Measurements from ENCODE around the gene RAI14. TPM values are rescaled to one million over a fixed set of nuclear protein-coding genes. Genes with fewer than 3 reads are reported as not detected.
A peak's percentile ranks its signal among the peaks of the same experiment; 100 is the strongest.
"Not testable (repeated sequence)": the region's sequence is repeated elsewhere in the genome, so short reads cannot be mapped to it uniquely, and the experiment has no call there.

The RAI14 gene
- total RNA-seq, 1 experiment from 2014 or later, result 23.6 TPM

DNA sequence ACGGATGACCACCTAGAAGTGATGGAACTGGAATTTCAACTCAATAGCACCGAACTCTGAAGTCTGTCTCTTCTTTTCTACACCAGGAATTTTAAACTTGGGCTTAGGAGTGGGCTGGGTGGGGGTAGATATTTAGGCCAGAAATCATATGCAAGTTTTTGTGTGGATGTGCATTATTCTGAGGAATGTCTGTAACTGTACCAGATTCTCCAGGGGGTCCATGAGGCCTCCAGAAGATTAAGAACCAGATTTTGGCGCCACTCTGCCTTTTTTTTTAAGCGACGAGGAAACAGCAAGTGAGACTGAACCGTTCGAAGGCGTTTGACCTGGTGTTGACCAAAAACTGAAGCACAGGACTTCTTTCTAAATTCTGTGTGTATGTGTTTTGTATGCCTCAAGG lies 94.1 kb downstream of the RAI14 start:
- Histone ChIP-seq H3K4me3 (ENCODE audit: low read depth, low read length, poor library complexity, severe bottlenecking) (no peak overlapping the region), H3K36me3 (ENCODE audit: insufficient read depth, low read length, poor library complexity, severe bottlenecking) (no peaks in the 10 kb centered on the region), H3K4me1 (ENCODE audit: insufficient read depth, low read length, poor library complexity, severe bottlenecking) (peaks cover 11% of the 10 kb centered on the region), H3K27ac (ENCODE audit: low read depth, low read length, poor library complexity, severe bottlenecking) (no peak overlapping the region), H3K9me3 (ENCODE audit: low read depth, low read length, poor library complexity, severe bottlenecking) (no peaks in the 10 kb centered on the region), H3K27me3 (replicated peaks; ENCODE audit: insufficient read depth, low read depth, low read length, poor library complexity) (no peaks in the 10 kb centered on the region)
- ChIA-PET POLR2A (ENCODE audit: low non-redundant PET) (no interaction called here), CTCF (no interaction called here)
- TF ChIP-seq CTCF (conservative IDR thresholded peaks at IDR 0.05; ENCODE audit: low read depth, low read length), result no peak
- TF ChIP-seq EZH2 (IDR thresholded peaks at IDR 0.05; ENCODE audit: borderline replicate concordance, low read depth, low read length, poor library complexity, severe bottlenecking), result no peak
- intact Hi-C loops (cut with micrococcal nuclease; ENCODE audit: unreplicated experiment), result no loop called here
- DNase-seq (ENCODE audit: low spot score), result peak; percentile 13
- no TSS peak for BruUV-seq (replicated peaks)

GRCh38 chr5:34751807-34752736 lies 95.9 kb downstream of the RAI14 start:
- Histone ChIP-seq H3K4me3 (ENCODE audit: low read depth, low read length, poor library complexity, severe bottlenecking) (no peak overlapping the region), H3K27me3 (replicated peaks; ENCODE audit: insufficient read depth, low read depth, low read length, poor library complexity) (no peaks in the 10 kb centered on the region), H3K9me3 (ENCODE audit: low read depth, low read length, poor library complexity, severe bottlenecking) (no peaks in the 10 kb centered on the region), H3K27ac (ENCODE audit: low read depth, low read length, poor library complexity, severe bottlenecking) (peak overlapping the region; percentile 1), H3K4me1 (ENCODE audit: insufficient read depth, low read length, poor library complexity, severe bottlenecking) (peaks cover 11% of the 10 kb centered on the region), H3K36me3 (ENCODE audit: insufficient read depth, low read length, poor library complexity, severe bottlenecking) (no peaks in the 10 kb centered on the region)
- TF ChIP-seq EZH2 (IDR thresholded peaks at IDR 0.05; ENCODE audit: borderline replicate concordance, low read depth, low read length, poor library complexity, severe bottlenecking) (no peak), CTCF (conservative IDR thresholded peaks at IDR 0.05; ENCODE audit: low read depth, low read length) (no peak)
- BruUV-seq (replicated peaks), result no TSS peak
- CTCF ChIA-PET, result no interaction called here
- POLR2A ChIA-PET (ENCODE audit: low non-redundant PET), result interaction anchor here (0.7 kb wide), 1 partner anchor 112 kb away, joined by 3 read pairs; no protein-coding TSS in a partner anchor
- peak; percentile 76 for DNase-seq (ENCODE audit: low spot score)
- intact Hi-C loops (cut with micrococcal nuclease; ENCODE audit: unreplicated experiment), result no loop called here

DNA sequence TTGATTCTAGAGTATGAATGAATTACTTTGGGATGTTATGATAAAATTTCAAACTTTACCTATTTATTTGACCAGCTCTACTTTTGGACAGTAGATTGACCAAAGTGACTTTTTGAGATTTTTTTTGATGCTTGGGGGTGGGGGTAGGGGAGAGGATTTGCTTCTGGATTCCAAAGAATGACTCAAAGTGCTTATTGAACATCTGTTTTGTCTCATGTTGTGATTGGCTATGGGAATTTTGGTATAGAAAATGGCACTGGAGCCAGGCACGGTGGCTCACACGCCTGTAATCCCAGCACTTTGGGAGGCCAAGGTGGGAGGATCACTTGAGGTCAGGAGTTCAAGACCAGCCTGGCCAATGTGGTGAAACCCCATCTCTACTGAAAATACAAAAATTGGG lies 97.1 kb downstream of the RAI14 start:
- BruUV-seq (replicated peaks); H3K27ac ChIP-seq (ENCODE audit: low read depth, low read length, poor library complexity, severe bottlenecking); DNase-seq (ENCODE audit: low spot score); POLR2A ChIA-PET (ENCODE audit: low non-redundant PET); H3K9me3 ChIP-seq (ENCODE audit: low read depth, low read length, poor library complexity, severe bottlenecking); CTCF ChIA-PET; intact Hi-C loops (cut with micrococcal nuclease; ENCODE audit: unreplicated experiment); H3K36me3 ChIP-seq (ENCODE audit: insufficient read depth, low read length, poor library complexity, severe bottlenecking); H3K4me3 ChIP-seq (ENCODE audit: low read depth, low read length, poor library complexity, severe bottlenecking); H3K27me3 ChIP-seq (replicated peaks; ENCODE audit: insufficient read depth, low read depth, low read length, poor library complexity): not testable (repeated sequence)
- H3K4me1 ChIP-seq (ENCODE audit: insufficient read depth, low read length, poor library complexity, severe bottlenecking), result peaks cover 11% of the 10 kb centered on the region

GRCh38 chr5:34755926-34756325 lies 99.8 kb downstream of the RAI14 start:
- BruUV-seq (replicated peaks), result no TSS peak
- POLR2A ChIA-PET (ENCODE audit: low non-redundant PET), result no interaction called here
- CTCF ChIA-PET, result no interaction called here

More at GRCh38 chr5:34755926-34756325, 99.8 kb downstream of the RAI14 start:
- no peaks in the 10 kb centered on the region for H3K4me1 ChIP-seq (ENCODE audit: insufficient read depth, low read length, poor library complexity, severe bottlenecking)
- TF ChIP-seq CTCF (conservative IDR thresholded peaks at IDR 0.05; ENCODE audit: low read depth, low read length) (no peak), EZH2 (IDR thresholded peaks at IDR 0.05; ENCODE audit: borderline replicate concordance, low read depth, low read length, poor library complexity, severe bottlenecking) (no peak)
- H3K9me3 ChIP-seq (ENCODE audit: low read depth, low read length, poor library complexity, severe bottlenecking), result no peaks in the 10 kb centered on the region
- no peak overlapping the region for H3K27ac ChIP-seq (ENCODE audit: low read depth, low read length, poor library complexity, severe bottlenecking)
- no peaks in the 10 kb centered on the region for H3K27me3 ChIP-seq (replicated peaks; ENCODE audit: insufficient read depth, low read depth, low read length, poor library complexity)
- no peak for DNase-seq (ENCODE audit: low spot score)
- intact Hi-C loops (cut with micrococcal nuclease; ENCODE audit: unreplicated experiment), result no loop called here
- H3K36me3 ChIP-seq (ENCODE audit: insufficient read depth, low read length, poor library complexity, severe bottlenecking), result no peaks in the 10 kb centered on the region
- H3K4me3 ChIP-seq (ENCODE audit: low read depth, low read length, poor library complexity, severe bottlenecking), result no peak overlapping the region

All from A673 (cell line).